GM21723 (cell line): ENCODE data around the gene SCD.

Source experiments
- ATAC-seq: cut with Tn5 transposase; IDR thresholded peaks from one replicate; pipeline ENCODE4 v1.9.1; 2021; ENCODE audit warnings: mild to moderate bottlenecking, moderate library complexity; ENCODE audit not compliant: unreplicated experiment

The SCD gene

DNA sequence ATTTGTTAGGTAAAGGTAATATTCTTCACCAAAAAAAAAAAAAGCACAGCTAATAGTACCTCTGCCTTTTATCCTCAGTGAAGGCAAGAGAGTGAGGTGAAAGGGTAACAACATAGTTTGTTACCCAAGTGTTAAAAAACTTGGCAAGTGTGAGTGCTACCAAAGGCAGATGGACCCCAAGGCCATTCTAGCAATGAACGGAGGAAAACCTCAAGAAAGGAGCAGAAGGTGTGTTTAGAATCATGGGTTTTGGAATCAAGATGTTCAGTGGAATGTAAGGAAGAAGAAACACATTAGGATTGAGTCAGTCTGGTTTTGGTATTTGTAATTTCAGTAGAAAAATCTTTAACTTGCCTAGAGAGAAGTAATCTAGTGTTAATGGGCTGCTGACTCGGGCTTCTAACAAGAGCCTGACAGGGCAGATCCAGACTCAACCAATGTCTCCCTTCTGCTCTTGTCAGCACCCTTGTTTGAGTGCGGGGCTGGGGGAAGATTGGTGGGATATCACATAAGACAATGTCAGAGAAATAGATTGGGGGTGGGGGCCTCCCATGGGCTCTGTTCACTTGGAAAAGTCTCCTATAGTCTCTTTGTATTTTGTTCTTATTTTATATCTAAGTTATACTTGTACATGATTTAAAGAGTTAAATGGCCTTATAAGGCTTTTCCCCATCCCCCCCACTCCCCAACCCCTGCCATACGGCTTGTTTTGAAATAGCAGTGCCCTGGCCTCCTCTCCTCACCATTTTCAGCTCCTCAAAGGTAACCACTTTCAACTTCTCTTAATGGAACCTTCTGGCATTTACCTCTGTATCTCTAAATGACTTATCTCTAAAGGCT, 44.4 kb downstream of the SCD start:
- ATAC-seq: no peak

DNA sequence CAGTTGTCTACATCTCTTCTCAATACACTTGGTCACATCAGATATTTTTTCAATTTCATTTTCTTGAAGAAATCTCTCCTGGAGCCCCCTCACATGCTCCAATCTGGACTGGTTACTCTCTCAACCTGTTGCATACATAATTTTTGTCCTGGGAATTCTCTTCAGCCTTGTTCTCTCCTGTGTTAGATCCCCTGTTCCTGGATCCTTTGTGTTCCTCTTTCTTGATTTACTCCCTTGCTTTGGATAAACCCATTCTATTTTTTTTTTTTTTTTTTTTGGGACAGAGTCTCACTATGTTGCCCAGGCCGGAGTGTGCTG, 45.6 kb downstream of the SCD start:
- no peak for ATAC-seq

DNA sequence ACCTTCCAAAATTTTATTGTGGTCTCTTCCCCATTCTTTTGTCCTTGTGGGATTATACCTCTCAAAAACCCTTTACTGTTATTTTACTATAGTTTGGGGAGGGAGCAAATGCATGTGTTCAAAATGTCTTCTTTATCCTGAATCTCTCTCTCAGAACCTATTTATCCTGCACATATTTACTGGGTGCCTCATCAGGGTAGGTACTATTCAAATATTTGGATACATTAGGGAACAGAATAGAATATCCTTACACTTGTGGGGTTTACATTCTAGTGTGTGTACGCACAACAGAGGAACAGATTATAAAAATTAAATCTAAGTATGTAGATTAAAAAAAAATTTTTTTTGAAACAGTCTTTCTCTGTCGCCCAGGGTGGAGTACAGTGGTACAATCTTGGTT, 48.6 kb downstream of the SCD start:
- no peak for ATAC-seq

DNA sequence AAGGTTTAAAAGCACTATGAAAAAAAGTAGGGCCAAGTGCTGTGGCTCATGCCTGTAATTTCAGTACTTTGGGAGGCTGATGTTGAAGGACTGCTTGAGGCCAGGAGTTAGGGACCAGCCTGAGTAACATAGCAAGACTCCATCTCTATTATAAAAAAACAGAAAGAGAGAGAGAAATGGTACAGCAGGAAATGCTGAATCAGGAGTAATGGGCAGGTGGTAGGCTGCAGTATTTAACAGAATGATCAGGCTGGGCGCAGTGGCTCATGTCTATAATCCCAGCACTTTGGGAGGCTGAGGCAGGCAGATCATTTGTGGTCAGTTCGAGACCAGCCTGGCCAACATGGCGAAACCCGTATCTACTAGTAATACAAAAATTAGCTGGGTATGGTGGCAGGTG, 49.6 kb downstream of the SCD start:
- ATAC-seq: no peak

DNA sequence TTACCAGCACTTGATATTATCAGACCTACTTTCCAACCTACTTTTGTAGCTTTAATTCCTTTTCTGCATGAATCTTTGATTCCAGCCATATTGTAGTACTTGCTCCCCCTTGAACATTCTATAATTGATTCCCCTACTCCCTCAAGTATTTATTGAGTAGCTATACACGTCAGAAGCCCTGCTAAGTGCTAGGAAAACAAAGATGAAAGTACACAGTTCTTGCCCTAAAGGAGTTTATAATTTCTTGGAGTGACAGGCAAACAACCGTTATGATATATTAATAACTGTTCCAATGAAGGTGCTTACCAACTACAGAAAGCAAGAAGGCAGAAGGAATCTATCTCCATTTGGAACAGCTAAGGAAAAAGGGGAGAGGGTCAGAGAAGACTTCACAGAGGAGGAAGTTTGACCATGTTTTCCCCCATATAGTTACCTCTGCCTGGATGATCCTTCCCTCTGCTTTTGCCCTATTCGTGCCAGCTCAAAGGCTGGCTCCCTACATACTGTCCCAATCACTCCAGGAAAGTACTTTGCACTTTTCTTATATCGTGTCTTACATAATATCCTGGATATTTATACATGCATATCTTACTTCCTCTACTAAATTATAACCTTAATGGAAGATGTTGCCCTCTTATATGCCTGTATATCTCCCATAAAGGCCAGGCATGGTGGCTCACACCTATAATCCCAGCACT, 54.7 kb downstream of the SCD start:
- ATAC-seq: no peak

DNA sequence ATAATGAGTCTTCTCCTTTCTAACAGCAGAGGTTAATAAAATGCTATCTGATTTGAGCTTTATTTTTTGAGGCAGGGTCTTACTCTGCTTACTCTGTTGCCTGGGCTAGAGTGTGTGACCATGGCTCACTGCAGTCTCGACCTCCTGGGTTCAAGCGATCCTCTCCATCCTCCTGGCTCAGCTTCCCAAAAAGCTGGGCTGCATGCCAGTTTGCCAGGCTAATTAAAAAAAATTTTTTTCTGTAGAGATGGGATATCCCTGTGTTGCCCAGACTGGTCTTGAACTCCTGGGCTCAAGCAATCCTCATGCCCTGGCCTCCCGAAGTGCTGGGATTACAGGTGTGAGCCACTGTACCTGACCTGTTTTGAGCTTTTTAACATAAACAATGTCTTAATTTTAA, 56.7 kb downstream of the SCD start:
- no peak for ATAC-seq

DNA sequence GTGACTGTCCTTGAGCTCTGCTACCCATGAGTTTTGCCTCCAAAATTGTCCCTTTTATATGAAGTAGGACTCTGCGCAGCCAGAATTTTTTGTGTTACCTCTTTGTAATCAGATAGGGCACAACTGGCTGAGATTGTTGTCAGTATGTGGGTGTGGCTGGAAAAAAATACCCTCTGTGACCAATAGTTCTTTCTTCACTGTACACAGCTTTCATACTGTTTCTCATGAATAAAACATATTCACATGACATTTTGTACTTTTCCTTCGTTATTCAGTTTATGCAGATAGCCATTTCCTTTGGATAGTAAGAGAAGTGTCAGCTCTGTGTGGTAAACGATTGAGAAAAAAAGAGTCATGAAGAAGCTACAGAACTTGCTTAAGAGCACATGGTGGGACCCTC, 66.1 kb downstream of the SCD start:
- no peak for ATAC-seq
